ENCODE results near the gene RAB23.
A peak's percentile ranks its signal among the peaks of the same experiment; 100 is the strongest.

Gene RAB23

GRCh38 chr6:57182017-57182432 lies 40.1 kb downstream of the RAB23 start:
- no peaks in the 10 kb centered on the region for H3K9me3 Mint-ChIP-seq
- DNase-seq (no peak), ATAC-seq (replicated peaks) (no peak)
- H3K4me3 Mint-ChIP-seq = no peak overlapping the region
- no peak overlapping the region for H3K27ac Mint-ChIP-seq
- H3K36me3 Mint-ChIP-seq = peaks cover 10 to 25% of the 10 kb centered on the region in 2 donors
- no peaks in the 10 kb centered on the region for H3K4me1 Mint-ChIP-seq
- no peaks in the 10 kb centered on the region for H3K27me3 Mint-ChIP-seq

DNA sequence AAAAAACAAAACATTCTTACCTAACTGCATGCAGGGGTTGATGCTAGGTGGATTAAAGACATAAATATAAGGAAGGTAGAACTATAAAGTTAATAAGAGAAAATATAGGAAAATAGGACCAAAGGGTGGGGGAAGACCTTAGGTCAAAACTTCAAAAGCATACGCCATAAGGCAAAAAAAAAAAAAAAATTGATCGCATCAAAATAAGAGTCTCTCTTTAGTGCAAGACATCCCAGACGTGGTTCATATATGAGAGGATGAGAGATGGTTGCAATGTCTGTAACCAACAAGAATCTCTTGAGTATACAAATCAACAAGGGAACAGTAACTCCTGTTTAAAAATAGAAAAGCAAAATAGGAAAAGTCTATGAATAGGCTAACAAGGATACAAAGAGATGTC lies 41.5 kb downstream of the RAB23 start:
- Mint-ChIP-seq H3K36me3 (peaks cover 10 to 21% of the 10 kb centered on the region in 2 donors), H3K27ac (no peak overlapping the region), H3K4me1 (no peaks in the 10 kb centered on the region), H3K27me3 (no peaks in the 10 kb centered on the region), H3K4me3 (no peak overlapping the region), H3K9me3 (no peaks in the 10 kb centered on the region)
- DNase-seq (no peak), ATAC-seq (replicated peaks) (no peak)

DNA sequence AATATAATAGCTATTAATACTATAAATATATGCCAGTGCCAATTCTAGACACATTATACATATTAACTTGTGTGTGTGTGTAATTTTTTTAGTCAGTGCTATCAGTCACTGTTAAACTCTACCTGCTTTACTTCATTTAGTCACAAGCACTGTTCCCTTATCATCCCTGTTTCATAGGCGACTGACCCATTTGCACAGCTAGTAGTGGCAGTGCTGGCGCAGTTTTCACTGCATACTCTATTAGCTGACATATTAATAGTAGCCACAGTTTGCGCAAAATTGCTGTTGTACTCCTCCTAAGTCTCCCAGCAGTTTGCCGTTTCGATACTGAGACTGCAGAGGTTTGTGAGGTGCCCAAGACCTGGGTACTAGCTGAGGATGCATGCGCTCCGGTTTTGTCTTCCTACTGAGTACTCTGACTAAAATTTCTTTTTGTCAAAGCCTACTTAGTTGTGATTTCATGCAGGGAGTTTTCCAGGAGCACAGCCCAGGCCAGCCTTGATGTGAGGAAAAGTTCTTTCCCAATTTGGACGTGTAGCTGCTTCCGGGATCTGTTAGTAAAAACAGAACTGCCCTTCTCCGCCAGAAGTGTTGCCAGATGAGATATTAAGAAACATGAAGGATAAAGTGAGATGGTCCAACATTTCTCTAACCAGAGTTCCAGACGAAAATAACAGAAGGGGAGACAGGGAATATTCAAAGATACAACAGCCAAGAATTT lies 44.4 kb downstream of the RAB23 start:
- DNase-seq (no peak), ATAC-seq (replicated peaks) (no peak)
- Mint-ChIP-seq H3K4me1 (peaks cover 3 to 9% of the 10 kb centered on the region in 2 donors), H3K27ac (no peak overlapping the region), H3K36me3 (peaks cover 10 to 21% of the 10 kb centered on the region in 2 donors), H3K27me3 (no peaks in the 10 kb centered on the region), H3K9me3 (no peaks in the 10 kb centered on the region), H3K4me3 (no peak overlapping the region)

- DNase-seq (no peak), ATAC-seq (replicated peaks) (no peak)
- Mint-ChIP-seq H3K4me3 (no peak overlapping the region), H3K9me3 (no peaks in the 10 kb centered on the region), H3K4me1 (peaks cover 9 to 10% of the 10 kb centered on the region in 2 donors), H3K27me3 (no peaks in the 10 kb centered on the region), H3K36me3 (peaks cover 2 to 9% of the 10 kb centered on the region in 2 donors), H3K27ac (no peak overlapping the region)
These were observed 47.6 kb downstream of the RAB23 start for GRCh38 chr6:57174511-57174907.

- DNase-seq = no peak
- no peaks in the 10 kb centered on the region for H3K27me3 Mint-ChIP-seq
- ATAC-seq (replicated peaks) = no peak
- peaks cover 9 to 10% of the 10 kb centered on the region in 2 donors for H3K4me1 Mint-ChIP-seq
- H3K9me3 Mint-ChIP-seq = no peaks in the 10 kb centered on the region
- peaks cover 2 to 9% of the 10 kb centered on the region in 2 donors for H3K36me3 Mint-ChIP-seq
- no peak overlapping the region for H3K27ac Mint-ChIP-seq
- peak overlapping the region; percentile 54 to 97 for H3K4me3 Mint-ChIP-seq
These were observed 48.1 kb downstream of the RAB23 start for GRCh38 chr6:57173886-57174510.

DNA sequence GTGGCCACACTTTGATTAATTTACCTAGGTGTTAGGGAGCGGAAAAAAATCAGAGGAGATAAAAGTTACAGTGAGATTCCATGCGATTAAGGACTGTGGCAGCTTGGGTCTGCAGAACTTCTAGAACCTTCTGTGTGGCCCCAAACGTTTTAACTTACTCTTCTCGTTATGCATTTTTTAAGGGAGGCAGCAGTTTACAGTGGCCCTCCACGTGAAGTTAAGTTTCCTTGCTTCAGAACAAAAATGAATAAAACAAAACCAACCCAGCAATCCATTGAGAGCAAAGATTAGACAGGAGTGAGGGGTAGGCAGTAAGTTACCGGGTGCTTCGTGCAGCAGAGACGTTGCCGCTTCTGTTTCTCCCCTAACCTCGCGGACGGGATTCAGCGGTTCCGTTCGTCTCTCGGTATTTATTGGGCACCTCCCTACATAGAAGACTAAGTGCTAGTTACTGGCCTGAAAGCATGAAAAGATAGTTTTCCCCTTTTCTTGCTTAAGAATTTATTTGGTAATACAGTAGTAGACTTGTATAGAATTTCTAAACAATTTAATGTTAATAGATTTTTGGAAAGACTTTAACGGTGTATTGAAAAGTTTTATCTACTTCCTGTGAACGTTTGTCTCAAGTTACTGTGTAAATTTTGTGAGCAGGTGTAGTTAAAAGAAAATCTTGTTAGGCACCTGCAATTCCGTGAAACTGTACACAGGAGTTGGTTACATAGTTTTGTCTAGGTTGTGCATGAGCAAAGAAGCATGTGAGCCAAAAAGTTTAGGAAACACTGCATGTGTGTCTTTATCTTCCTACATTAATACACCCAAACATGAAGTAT lies 48.8 kb downstream of the RAB23 start:
- DNase-seq = no peak

GRCh38 chr6:57172136-57173055 lies 49.7 kb downstream of the RAB23 start, which contains the start of gene BAG2:
Gene BAG2, plus strand, starts transcription at chr6:57172326. Its CDS starts 372 bp downstream, at chr6:57172698.
- H3K4me1 Mint-ChIP-seq = peaks cover 9 to 10% of the 10 kb centered on the region in 2 donors

More for the DNA sequence above, 48.8 kb downstream of the RAB23 start:
- H3K36me3 Mint-ChIP-seq = peaks cover 2 to 9% of the 10 kb centered on the region in 2 donors
- peak overlapping the region; percentile 86 for H3K27ac Mint-ChIP-seq
- H3K4me3 Mint-ChIP-seq = peak overlapping the region; percentile 93 to 97
- H3K9me3 Mint-ChIP-seq = no peaks in the 10 kb centered on the region
- H3K4me1 Mint-ChIP-seq = peaks cover 9 to 10% of the 10 kb centered on the region in 2 donors
- ATAC-seq (replicated peaks) = no peak
- H3K27me3 Mint-ChIP-seq = no peaks in the 10 kb centered on the region

GRCh38 chr6:57165080-57165479 lies 57.0 kb downstream of the RAB23 start:
- no peak for DNase-seq
- H3K4me3 Mint-ChIP-seq = no peak overlapping the region
- peaks cover 34 to 45% of the 10 kb centered on the region in 2 donors for H3K36me3 Mint-ChIP-seq
- no peaks in the 10 kb centered on the region for H3K4me1 Mint-ChIP-seq
- ATAC-seq (replicated peaks) = no peak
- H3K9me3 Mint-ChIP-seq = peaks cover 7 to 8% of the 10 kb centered on the region in 2 donors
- H3K27me3 Mint-ChIP-seq = no peaks in the 10 kb centered on the region
- no peak overlapping the region for H3K27ac Mint-ChIP-seq

More at GRCh38 chr6:57172136-57173055, 49.7 kb downstream of the RAB23 start, which contains the start of gene BAG2:
- DNase-seq = peak; percentile 89
- ATAC-seq (replicated peaks) = peak; percentile 90 to 91
- no peaks in the 10 kb centered on the region for H3K27me3 Mint-ChIP-seq
- H3K36me3 Mint-ChIP-seq = peaks cover 2 to 10% of the 10 kb centered on the region in 2 donors
- peak within 1 kb of the TSS; percentile 93 to 97 for H3K4me3 Mint-ChIP-seq
- H3K27ac Mint-ChIP-seq = peak within 1 kb of the TSS; percentile 86
- no peaks in the 10 kb centered on the region for H3K9me3 Mint-ChIP-seq

- Mint-ChIP-seq H3K36me3 (peaks cover 33 to 42% of the 10 kb centered on the region in 2 donors), H3K9me3 (peaks cover 7 to 8% of the 10 kb centered on the region in 2 donors), H3K27ac (no peak overlapping the region), H3K4me1 (no peaks in the 10 kb centered on the region), H3K4me3 (no peak overlapping the region), H3K27me3 (no peaks in the 10 kb centered on the region)
- DNase-seq = no peak
- ATAC-seq (replicated peaks) = no peak
These were observed 58.2 kb downstream of the RAB23 start for GRCh38 chr6:57163956-57164355.

- Mint-ChIP-seq H3K4me3 (no peak overlapping the region), H3K27me3 (no peaks in the 10 kb centered on the region), H3K27ac (no peak overlapping the region), H3K36me3 (peaks cover 36 to 48% of the 10 kb centered on the region in 2 donors), H3K4me1 (no peaks in the 10 kb centered on the region), H3K9me3 (peaks cover 7 to 8% of the 10 kb centered on the region in 2 donors)
- ATAC-seq (replicated peaks) (no peak), DNase-seq (no peak)
These were observed 59.6 kb downstream of the RAB23 start for GRCh38 chr6:57162516-57162915.

GRCh38 chr6:57162028-57162427 lies 60.1 kb downstream of the RAB23 start:
- Mint-ChIP-seq H3K4me1 (no peaks in the 10 kb centered on the region), H3K36me3 (peaks cover 36 to 45% of the 10 kb centered on the region in 2 donors), H3K27me3 (no peaks in the 10 kb centered on the region), H3K27ac (no peak overlapping the region), H3K9me3 (peaks cover 7 to 8% of the 10 kb centered on the region in 2 donors), H3K4me3 (no peak overlapping the region)
- ATAC-seq (replicated peaks) = no peak
- DNase-seq = no peak

DNA sequence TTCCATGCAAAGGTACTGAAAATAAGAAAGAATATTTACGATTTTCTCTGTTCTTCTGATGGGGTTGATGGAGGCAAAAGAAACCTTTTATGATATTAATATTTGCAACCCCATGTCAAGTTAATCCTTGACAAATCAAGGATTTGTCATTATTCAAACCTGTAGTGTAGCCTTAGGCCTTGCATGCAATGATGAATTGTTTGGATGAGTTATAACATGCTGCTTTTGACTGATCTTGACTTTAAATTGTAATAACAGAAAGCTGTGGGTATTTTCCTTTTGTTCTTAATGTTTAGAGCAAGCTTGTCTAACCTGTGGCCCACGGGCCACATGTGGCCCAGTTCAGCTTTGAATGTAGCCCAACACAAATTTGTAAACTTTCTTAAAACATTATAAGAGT lies 63.0 kb downstream of the RAB23 start:
- ATAC-seq (replicated peaks) = no peak
- H3K27me3 Mint-ChIP-seq = no peaks in the 10 kb centered on the region
- peaks cover 22 to 37% of the 10 kb centered on the region in 2 donors for H3K36me3 Mint-ChIP-seq
- DNase-seq = no peak
- no peak overlapping the region for H3K27ac Mint-ChIP-seq
- peaks cover 0 to 1% of the 10 kb centered on the region in 2 donors for H3K9me3 Mint-ChIP-seq
- no peaks in the 10 kb centered on the region for H3K4me1 Mint-ChIP-seq
- H3K4me3 Mint-ChIP-seq = no peak overlapping the region

DNA sequence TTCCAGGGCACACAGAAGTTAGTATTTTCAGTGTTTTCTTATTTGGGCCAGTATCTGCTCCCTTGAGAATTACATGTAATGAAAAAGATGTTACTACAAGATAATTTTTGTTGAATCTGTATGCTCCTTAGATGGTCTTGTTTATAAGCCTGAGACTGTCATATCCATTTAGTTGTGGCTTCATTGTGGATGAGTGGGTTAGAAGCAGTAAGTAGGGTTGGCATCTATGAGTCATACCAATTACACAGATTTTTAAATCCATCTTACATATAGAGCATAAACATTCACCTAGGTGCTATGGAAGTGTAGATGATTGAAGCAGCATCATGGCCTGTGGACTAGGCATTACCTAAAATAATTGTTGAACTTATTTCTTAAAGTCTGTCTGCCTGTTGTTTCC lies 63.4 kb downstream of the RAB23 start:
- no peak for DNase-seq
- Mint-ChIP-seq H3K9me3 (peaks cover 0 to 1% of the 10 kb centered on the region in 2 donors), H3K4me3 (no peak overlapping the region), H3K27me3 (no peaks in the 10 kb centered on the region), H3K4me1 (no peaks in the 10 kb centered on the region), H3K36me3 (peaks cover 20 to 33% of the 10 kb centered on the region in 2 donors), H3K27ac (no peak overlapping the region)
- no peak for ATAC-seq (replicated peaks)

All from stimulated activated naive B cell treated with anti-CD40 and anti-IgM and Interleukin-4, amounts not matched to agents 10 μg/mL and 1 μg/mL and 100 μg/mL, for 72 hours (primary cell).